Right lobe of liver (tissue), 6 donors: Measurements from ENCODE around the gene REC114. TPM values are rescaled to one million over a fixed set of nuclear protein-coding genes. Genes with fewer than 3 reads are reported as not detected.
A peak's percentile ranks its signal among the peaks of the same experiment; 100 is the strongest.

Experiments
- ATAC-seq, 4 donors: fragments of 200-7000 bp; cut with Tn5 transposase; one replicate each; pipeline ENCODE4 v1.9.1; 2020; ENCODE audit warnings: mild to moderate bottlenecking in 4 of 4, moderate library complexity in 4 of 4
- DNase-seq, 3 donors: peaks; one replicate each; pipeline ENCODE4 v3.0.0-alpha.2; 2020
- H3K27ac ChIP-seq, 3 donors: fragments of 200-600 bp; one replicate each; pipeline ENCODE4 v1.8.0; 2022
- H3K27me3 ChIP-seq, 2 donors: fragments of 200-600 bp; one replicate each; pipeline ENCODE4 v1.8.0; 2022
- H3K36me3 ChIP-seq, 4 donors: fragments of 200-600 bp; sonication (generic) in 1 of 4; one replicate each; pipeline versions ENCODE4 v1.5.1 to v1.8.0; 2017 to 2022; ENCODE audit warnings: control low read depth in 1 of 4
- H3K4me1 ChIP-seq, 4 donors: fragments of 200-600 bp; sonication (generic) in 1 of 4; one replicate each; pipeline versions ENCODE4 v1.5.1 to v1.8.0; 2017 to 2022; ENCODE audit warnings: control low read depth in 1 of 4
- H3K4me3 ChIP-seq, 3 donors: fragments of 200-600 bp; one replicate each; pipeline ENCODE4 v1.8.0; 2022
- H3K9me3 ChIP-seq, 4 donors: fragments of 200-600 bp; sonication (generic) in 1 of 4; one replicate each; pipeline versions ENCODE4 v1.5.1 to v1.8.0; 2017 to 2022; ENCODE audit warnings: control low read depth in 1 of 4
- CTCF ChIP-seq, 4 donors: fragments of 200-600 bp in 3 of 4; fragments of 450-650 bp in 1 of 4; IDR thresholded peaks; one replicate each; pipeline versions ENCODE4 v1.5.1 to v1.8.0; 2016 to 2022; ENCODE audit warnings: antibody characterized with exemption in 4 of 4, mild to moderate bottlenecking in 2 of 4
- POLR2A ChIP-seq: fragments of 450-650 bp; IDR thresholded peaks from one replicate; pipeline ENCODE4 v1.6.1; 2017; ENCODE audit warnings: antibody characterized with exemption, mild to moderate bottlenecking
- WGBS: methylation state at CpG from one replicate; pipeline ENCODE4 v1.1.6; 2018; ENCODE audit warnings: low coverage, low lambda C conversion rate; ENCODE audit not compliant: insufficient coverage; ENCODE audit errors: missing lambda C conversion rate; 5-methylcytosine and 5-hydroxymethylcytosine counted together
- intact Hi-C, 2 donors: fragments of 100-400 bp; cut with DNase I; formaldehyde crosslinking; loops; one replicate each; pipeline versions ENCODE4 v1.11.2 to v1.14.1; 2022
- total RNA-seq, 6 experiments: library from RNA; depleted of rRNA in 2 of 6; stranded (reverse); fragments of >200 nt in 2 of 6; fragmentation: NEBNext Ultra II Directional in 3 of 6; extraction: Animal tissue kit (Norgen Biotek cat#: 25700) in 3 of 6; gene quantifications; one replicate each; pipeline versions ENCODE4 v1.1.0 to v1.2.4, GENCODE V29; 2016 to 2023
- donor health status: DM: no; HTN: yes; CAD: no.
- donor health status: DM: no; HTN: no; CAD: no.
- donor health status: DM: no; HTN: no; CAD: no.
- donor health status: DM: no; HTN: yes; CAD: no.
- donor health status: DM: no; HTN: yes; CAD: no.

REC114 gene
- total RNA-seq, 6 experiments from 2014 or later, result not detected

DNA sequence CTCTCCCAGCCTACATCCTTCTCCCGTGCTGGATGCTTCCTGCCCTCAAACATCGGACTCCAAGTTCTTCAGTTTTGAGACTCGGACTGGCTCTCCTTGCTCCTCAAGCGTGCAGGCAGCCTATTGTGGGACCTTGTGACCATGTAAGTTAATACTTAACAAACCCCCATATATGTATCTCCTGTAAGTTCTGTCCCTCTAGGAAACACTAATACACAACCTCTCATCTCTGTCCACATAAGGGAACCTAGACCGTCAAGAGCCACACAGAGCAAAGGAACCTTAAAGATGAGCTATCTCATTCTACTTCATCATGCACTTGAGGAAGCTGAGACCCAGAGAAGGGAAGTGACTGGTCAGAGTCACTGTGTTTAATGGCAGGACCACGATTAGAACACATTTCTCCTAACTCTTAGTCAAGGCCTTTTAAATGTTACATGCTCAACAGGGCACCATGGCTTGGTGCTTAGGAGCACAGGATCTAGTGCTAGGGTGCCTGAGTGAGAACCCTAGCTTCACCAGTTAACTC lies 140.0 kb downstream of the REC114 start:
- DNase-seq, result no peak
- intact Hi-C loops, result no loop called here

GRCh38 chr15:73583544-73583943 lies 140.6 kb downstream of the REC114 start:
- Histone ChIP-seq H3K4me3 (no peak overlapping the region), H3K4me1 (no peaks in the 10 kb centered on the region), H3K27me3 (no peaks in the 10 kb centered on the region), H3K9me3 (no peaks in the 10 kb centered on the region), H3K27ac (no peak overlapping the region), H3K36me3 (peaks cover 4 to 49% (median 7%) of the 10 kb centered on the region in 4 donors)
- TF ChIP-seq POLR2A (no peak), CTCF (IDR thresholded peaks at IDR 0.05) (no peak)
- intact Hi-C loops, result no loop called here
- WGBS, result 90% methylated on average over 3 of the region's 3 CpGs
- ATAC-seq (no peak), DNase-seq (no peak)

More for the DNA sequence above, 140.0 kb downstream of the REC114 start:
- H3K4me1 ChIP-seq, result no peaks in the 10 kb centered on the region
- H3K9me3 ChIP-seq, result no peaks in the 10 kb centered on the region
- H3K27me3 ChIP-seq, result no peaks in the 10 kb centered on the region
- no peak overlapping the region for H3K27ac ChIP-seq
- WGBS, result 84% methylated on average over 6 of the region's 6 CpGs
- H3K4me3 ChIP-seq, result no peak overlapping the region
- ATAC-seq, result peak in 1 of 4 donors; percentile 18
- H3K36me3 ChIP-seq, result peaks cover 4 to 49% (median 7%) of the 10 kb centered on the region in 4 donors
- no peak for TF ChIP-seq POLR2A
- TF ChIP-seq CTCF (IDR thresholded peaks at IDR 0.05), result no peak

DNA sequence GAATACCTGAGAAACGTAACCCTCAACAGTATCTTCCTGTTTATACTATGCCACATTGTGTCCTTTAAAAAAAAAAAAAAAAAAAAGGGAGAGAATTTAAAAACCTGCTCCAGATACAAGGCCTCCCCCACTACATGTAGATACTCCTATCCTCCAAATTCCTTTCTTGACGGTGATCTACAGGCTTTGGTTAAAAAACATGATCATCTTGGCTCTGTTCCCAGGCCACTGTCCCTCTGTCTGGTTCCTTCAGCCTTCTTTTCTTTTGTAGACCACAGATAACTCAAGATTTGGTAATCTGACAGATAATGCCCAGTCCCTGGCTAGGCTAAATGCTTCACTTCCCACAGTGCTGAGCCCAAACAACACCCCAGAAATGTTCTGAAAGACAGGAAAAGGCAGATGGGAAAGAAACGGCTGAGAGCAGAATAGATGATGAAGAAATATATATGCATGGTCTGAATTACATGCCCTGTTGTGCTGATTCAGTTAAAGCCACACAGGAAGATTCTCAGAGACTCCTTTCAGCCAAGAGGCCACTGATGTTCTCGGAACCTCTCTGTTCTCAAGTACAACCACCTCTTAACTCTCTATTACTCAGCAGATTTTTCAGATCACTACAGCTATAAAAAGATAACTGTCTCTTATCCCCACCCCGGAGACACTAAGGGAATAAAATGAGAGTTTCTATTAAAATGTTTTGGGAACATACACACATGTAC lies 141.9 kb downstream of the REC114 start:
- Histone ChIP-seq H3K9me3 (no peaks in the 10 kb centered on the region), H3K4me3 (no peak overlapping the region), H3K36me3 (peaks cover 4 to 48% (median 7%) of the 10 kb centered on the region in 4 donors), H3K4me1 (no peaks in the 10 kb centered on the region), H3K27me3 (no peaks in the 10 kb centered on the region), H3K27ac (no peak overlapping the region)
- TF ChIP-seq CTCF (IDR thresholded peaks at IDR 0.05) (no peak), POLR2A (no peak)
- no peak for ATAC-seq
- no peak for DNase-seq
- intact Hi-C loops, result no loop called here
- 53% methylated on average over 5 of the region's 5 CpGs for WGBS

GRCh38 chr15:73585871-73586654 lies 143.1 kb downstream of the REC114 start:
- no peaks in the 10 kb centered on the region for H3K9me3 ChIP-seq
- H3K27ac ChIP-seq, result no peak overlapping the region
- no peak for TF ChIP-seq POLR2A
- ATAC-seq (no peak), DNase-seq (no peak)
- H3K36me3 ChIP-seq, result peaks cover 4 to 46% (median 5%) of the 10 kb centered on the region in 4 donors
- intact Hi-C loops, result no loop called here
- H3K27me3 ChIP-seq, result no peaks in the 10 kb centered on the region
- H3K4me1 ChIP-seq, result no peaks in the 10 kb centered on the region
- no peak overlapping the region for H3K4me3 ChIP-seq
- 86% methylated on average over 5 of the region's 5 CpGs for whole genome bisulfite sequencing

DNA sequence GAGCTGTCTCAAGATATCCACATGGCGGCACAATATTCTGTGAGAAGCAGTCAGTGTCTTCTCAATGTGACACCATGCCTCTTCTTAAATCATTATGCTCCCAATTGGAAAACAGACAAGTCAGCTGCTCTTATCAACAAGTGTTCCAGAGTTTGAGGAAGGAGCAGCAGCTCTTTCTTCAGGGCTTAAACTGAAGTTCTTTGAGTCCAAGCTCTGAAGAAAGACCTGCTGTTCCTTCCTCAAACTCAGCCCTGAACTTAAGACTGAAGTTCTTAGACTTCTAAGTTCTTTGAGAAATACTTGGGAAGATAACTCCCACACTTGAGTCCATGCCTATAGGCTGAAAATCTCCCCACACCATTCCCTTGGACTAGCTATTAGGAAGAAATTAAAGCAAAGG lies 146.8 kb downstream of the REC114 start:
- H3K27ac ChIP-seq, result no peak overlapping the region
- 100% methylated on average over 1 of the region's 1 CpG for WGBS
- H3K9me3 ChIP-seq, result no peaks in the 10 kb centered on the region
- no peak for TF ChIP-seq CTCF (IDR thresholded peaks at IDR 0.05)
- no peak for TF ChIP-seq POLR2A
- intact Hi-C loops, result no loop called here
- no peak for ATAC-seq
- H3K4me1 ChIP-seq, result no peaks in the 10 kb centered on the region
- no peak overlapping the region for H3K4me3 ChIP-seq
- H3K36me3 ChIP-seq, result peaks cover 0 to 25% (median 2%) of the 10 kb centered on the region in 4 donors
- DNase-seq, result no peak
- H3K27me3 ChIP-seq, result no peaks in the 10 kb centered on the region
